GM12892 (cell line): Measurements from ENCODE around the gene IRF5.

Experiments
- POLR2A ChIP-seq: IDR thresholded peaks from 2 replicates; pipeline ENCODE4 v1.6.1; 2011; ENCODE audit warnings: low read depth, low read length, control low read depth
- POLR2AphosphoS5 ChIP-seq: IDR thresholded peaks from 2 replicates; pipeline ENCODE4 v1.6.1; 2011; ENCODE audit warnings: low read depth, low read length, control low read depth

GRCh38 chr7:128891942-128892269 is 45.8 kb upstream of the IRF5 start:
- TF ChIP-seq POLR2AphosphoS5: no peak
- no peak for TF ChIP-seq POLR2A
